GM12878 (cell line): ENCODE measurements around the gene ZNF302. TPM values are rescaled to one million over a fixed set of nuclear protein-coding genes. Genes with fewer than 3 reads are reported as not detected.
A peak's percentile ranks its signal among the peaks of the same experiment; 100 is the strongest.

Experiments used
- BCL11A ChIP-seq: IDR thresholded peaks from 2 replicates; pipeline ENCODE4 v1.6.1; 2011; ENCODE audit warnings: low read depth, low read length
- CHD2 ChIP-seq: IDR thresholded peaks from 2 replicates; pipeline ENCODE4 v1.6.1; 2011; ENCODE audit warnings: low read depth, low read length, improper control_type of control experiment, borderline replicate concordance
- CREB1 ChIP-seq: IDR thresholded peaks from 2 replicates; pipeline ENCODE4 v1.6.1; 2012; ENCODE audit warnings: low read depth, mild to moderate bottlenecking, inconsistent platforms
- CREM ChIP-seq: IDR thresholded peaks from 2 replicates; pipeline ENCODE4 v1.6.1; 2014; ENCODE audit warnings: antibody characterized with exemption, low read depth
- IKZF1 ChIP-seq: fragments of 450-650 bp; conservative IDR thresholded peaks from 2 replicates; pipeline ENCODE4 v1.6.1; 2017; ENCODE audit warnings: antibody characterized with exemption, mild to moderate bottlenecking
- KLF5 ChIP-seq: fragments of 450-650 bp; IDR thresholded peaks from 2 replicates; pipeline ENCODE4 v1.6.1; 2014; ENCODE audit warnings: mild to moderate bottlenecking; ENCODE audit not compliant: partially characterized antibody
- NBN ChIP-seq: fragments of 450-650 bp; IDR thresholded peaks from 2 replicates; pipeline ENCODE4 v1.6.1; 2016
- POLR2AphosphoS2 ChIP-seq: IDR thresholded peaks from 2 replicates; pipeline ENCODE4 v1.6.1; 2011; ENCODE audit warnings: low read depth, mild to moderate bottlenecking, low read length, improper control_type of control experiment, moderate library complexity
- POU2F2 ChIP-seq: IDR thresholded peaks from 3 replicates; pipeline ENCODE4 v1.6.1; 2011; ENCODE audit warnings: low read depth, mild to moderate bottlenecking, low read length, borderline replicate concordance
- SIX5 ChIP-seq: IDR thresholded peaks from 2 replicates; pipeline ENCODE4 v1.6.1; 2011; ENCODE audit warnings: mild to moderate bottlenecking, low read depth, low read length, moderate library complexity; ENCODE audit not compliant: severe bottlenecking
- WRNIP1 ChIP-seq: IDR thresholded peaks from 2 replicates; pipeline ENCODE4 v1.6.1; 2011; ENCODE audit warnings: low read depth, low read length, improper control_type of control experiment, borderline replicate concordance
- ZNF274 ChIP-seq: IDR thresholded peaks from one replicate; pipeline ENCODE4 v1.8.0; 2011; ENCODE audit not compliant: insufficient read length, insufficient read depth
- polyA plus RNA-seq, 11 experiments: library from polyadenylated mRNA; depleted of rRNA in 4 of 11; unstranded in 6 of 11; stranded (reverse) in 5 of 11; fragments of >200 nt; fragmentation: Nextera tagmentation in 4 of 11; fragmentation: Illumina TruSeq in 1 of 11; extraction: Ambion mirVana in 4 of 11; extraction: Trizol in 1 of 11; gene quantifications; 1 replicate in 1 of 11; 2 replicates in 10 of 11; pipeline versions ENCODE4 v1.2.1 to v1.2.3, GENCODE V29; 2011 to 2016; ENCODE audit warnings: inconsistent platforms in 2 of 11, missing spikeins in 2 of 11, low read depth in 1 of 11
- total RNA-seq, 4 experiments: library from RNA; depleted of rRNA in 3 of 4; stranded (reverse); fragments of >200 nt in 3 of 4; fragmentation: Illumina TruSeq in 1 of 4; extraction: Trizol in 1 of 4; gene quantifications; 2 replicates each; pipeline versions ENCODE4 v1.2.1 to v1.2.3, GENCODE V29; 2013 to 2021
- TF ChIP-seq, protein P1 (sequence below): fragments of 450-650 bp; IDR thresholded peaks from 2 replicates; pipeline ENCODE4 v1.6.1; 2016; ENCODE audit warnings: mild to moderate bottlenecking
- TF ChIP-seq, protein P2 (sequence below): fragments of 450-650 bp; IDR thresholded peaks from 2 replicates; pipeline ENCODE4 v1.6.1; 2016; ENCODE audit warnings: mild to moderate bottlenecking
- TF ChIP-seq, protein P3 (sequence below): fragments of 450-650 bp; IDR thresholded peaks from 2 replicates; pipeline ENCODE4 v1.6.1; 2017; ENCODE audit warnings: mild to moderate bottlenecking, moderate library complexity
- TF ChIP-seq, protein P4 (sequence below): fragments of 450-650 bp; IDR thresholded peaks from 2 replicates; pipeline ENCODE4 v1.6.1; 2017; ENCODE audit warnings: mild to moderate bottlenecking, low read depth, inconsistent platforms; ENCODE audit not compliant: poor library complexity, severe bottlenecking
- TF ChIP-seq, protein P5 (sequence below): fragments of 450-650 bp; IDR thresholded peaks from 2 replicates; pipeline ENCODE4 v1.6.1; 2016; ENCODE audit warnings: mild to moderate bottlenecking, moderate library complexity, borderline replicate concordance

ZNF302 gene
- total and polyA plus RNA-seq, 10 of the 15 experiments (the other 5 are each of a cell fraction or from before 2014, with no cell fraction given) = 8.4 to 35.4 (median 19.7) TPM

DNA sequence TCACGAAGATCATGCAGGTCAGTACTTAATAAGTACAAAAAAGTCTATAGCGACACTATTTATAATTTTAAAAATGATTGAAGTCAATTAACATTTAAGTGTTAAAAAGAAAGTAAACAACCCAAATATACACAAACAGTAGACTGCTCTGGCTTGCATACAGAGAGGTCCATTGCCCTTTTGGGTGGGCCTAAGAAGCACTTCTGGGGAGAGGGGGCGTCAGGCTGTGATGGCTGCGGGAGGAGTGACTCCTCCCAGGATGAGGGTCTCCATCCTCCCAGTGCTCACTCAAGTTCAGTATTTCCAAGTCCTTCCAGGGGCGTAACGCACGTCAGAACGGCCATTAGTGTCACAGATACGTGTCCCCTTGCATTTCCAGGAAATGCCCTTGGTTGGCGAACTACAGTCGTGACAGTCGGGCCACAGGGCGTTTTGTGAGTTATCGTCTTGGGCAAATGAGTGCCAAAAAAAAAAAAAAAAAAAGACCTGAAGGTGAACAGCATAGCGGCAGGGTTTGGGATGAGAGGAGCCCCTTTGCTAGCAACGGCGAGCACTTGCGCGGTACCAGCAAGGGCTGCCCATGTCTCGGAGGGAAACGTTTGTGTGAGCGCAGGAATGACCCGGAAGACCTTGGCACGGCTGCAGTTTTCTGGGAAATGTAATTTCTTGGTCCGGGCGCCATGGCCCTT is 637 bp upstream of the ZNF302 start, which contains the start of gene SCGB2B2 (continued):
- TF ChIP-seq, protein P1, sequence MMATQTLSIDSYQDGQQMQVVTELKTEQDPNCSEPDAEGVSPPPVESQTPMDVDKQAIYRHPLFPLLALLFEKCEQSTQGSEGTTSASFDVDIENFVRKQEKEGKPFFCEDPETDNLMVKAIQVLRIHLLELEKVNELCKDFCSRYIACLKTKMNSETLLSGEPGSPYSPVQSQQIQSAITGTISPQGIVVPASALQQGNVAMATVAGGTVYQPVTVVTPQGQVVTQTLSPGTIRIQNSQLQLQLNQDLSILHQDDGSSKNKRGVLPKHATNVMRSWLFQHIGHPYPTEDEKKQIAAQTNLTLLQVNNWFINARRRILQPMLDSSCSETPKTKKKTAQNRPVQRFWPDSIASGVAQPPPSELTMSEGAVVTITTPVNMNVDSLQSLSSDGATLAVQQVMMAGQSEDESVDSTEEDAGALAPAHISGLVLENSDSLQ = peak; percentile 60
- TF ChIP-seq CHD2 = no peak
- peak; percentile 96 for TF ChIP-seq NBN
- TF ChIP-seq SIX5 = peak; percentile 65
- TF ChIP-seq ZNF274 = no peak
- TF ChIP-seq CREM = peak; percentile 80
- no peak for TF ChIP-seq IKZF1
- peak; percentile 71 for TF ChIP-seq KLF5
- TF ChIP-seq, protein P2, sequence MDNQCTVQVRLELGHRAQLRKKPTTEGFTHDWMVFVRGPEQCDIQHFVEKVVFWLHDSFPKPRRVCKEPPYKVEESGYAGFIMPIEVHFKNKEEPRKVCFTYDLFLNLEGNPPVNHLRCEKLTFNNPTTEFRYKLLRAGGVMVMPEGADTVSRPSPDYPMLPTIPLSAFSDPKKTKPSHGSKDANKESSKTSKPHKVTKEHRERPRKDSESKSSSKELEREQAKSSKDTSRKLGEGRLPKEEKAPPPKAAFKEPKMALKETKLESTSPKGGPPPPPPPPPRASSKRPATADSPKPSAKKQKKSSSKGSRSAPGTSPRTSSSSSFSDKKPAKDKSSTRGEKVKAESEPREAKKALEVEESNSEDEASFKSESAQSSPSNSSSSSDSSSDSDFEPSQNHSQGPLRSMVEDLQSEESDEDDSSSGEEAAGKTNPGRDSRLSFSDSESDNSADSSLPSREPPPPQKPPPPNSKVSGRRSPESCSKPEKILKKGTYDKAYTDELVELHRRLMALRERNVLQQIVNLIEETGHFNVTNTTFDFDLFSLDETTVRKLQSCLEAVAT = peak; percentile 85
- peak; percentile 11; the same call in 1 of the 2 replicates for TF ChIP-seq POLR2AphosphoS2
- TF ChIP-seq CREB1 = peak; percentile 74
- TF ChIP-seq, protein P3, sequence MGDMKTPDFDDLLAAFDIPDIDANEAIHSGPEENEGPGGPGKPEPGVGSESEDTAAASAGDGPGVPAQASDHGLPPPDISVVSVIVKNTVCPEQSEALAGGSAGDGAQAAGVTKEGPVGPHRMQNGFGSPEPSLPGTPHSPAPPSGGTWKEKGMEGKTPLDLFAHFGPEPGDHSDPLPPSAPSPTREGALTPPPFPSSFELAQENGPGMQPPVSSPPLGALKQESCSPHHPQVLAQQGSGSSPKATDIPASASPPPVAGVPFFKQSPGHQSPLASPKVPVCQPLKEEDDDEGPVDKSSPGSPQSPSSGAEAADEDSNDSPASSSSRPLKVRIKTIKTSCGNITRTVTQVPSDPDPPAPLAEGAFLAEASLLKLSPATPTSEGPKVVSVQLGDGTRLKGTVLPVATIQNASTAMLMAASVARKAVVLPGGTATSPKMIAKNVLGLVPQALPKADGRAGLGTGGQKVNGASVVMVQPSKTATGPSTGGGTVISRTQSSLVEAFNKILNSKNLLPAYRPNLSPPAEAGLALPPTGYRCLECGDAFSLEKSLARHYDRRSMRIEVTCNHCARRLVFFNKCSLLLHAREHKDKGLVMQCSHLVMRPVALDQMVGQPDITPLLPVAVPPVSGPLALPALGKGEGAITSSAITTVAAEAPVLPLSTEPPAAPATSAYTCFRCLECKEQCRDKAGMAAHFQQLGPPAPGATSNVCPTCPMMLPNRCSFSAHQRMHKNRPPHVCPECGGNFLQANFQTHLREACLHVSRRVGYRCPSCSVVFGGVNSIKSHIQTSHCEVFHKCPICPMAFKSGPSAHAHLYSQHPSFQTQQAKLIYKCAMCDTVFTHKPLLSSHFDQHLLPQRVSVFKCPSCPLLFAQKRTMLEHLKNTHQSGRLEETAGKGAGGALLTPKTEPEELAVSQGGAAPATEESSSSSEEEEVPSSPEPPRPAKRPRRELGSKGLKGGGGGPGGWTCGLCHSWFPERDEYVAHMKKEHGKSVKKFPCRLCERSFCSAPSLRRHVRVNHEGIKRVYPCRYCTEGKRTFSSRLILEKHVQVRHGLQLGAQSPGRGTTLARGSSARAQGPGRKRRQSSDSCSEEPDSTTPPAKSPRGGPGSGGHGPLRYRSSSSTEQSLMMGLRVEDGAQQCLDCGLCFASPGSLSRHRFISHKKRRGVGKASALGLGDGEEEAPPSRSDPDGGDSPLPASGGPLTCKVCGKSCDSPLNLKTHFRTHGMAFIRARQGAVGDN = no peak; the same call in 1 of the 2 replicates
- TF ChIP-seq, protein P4, sequence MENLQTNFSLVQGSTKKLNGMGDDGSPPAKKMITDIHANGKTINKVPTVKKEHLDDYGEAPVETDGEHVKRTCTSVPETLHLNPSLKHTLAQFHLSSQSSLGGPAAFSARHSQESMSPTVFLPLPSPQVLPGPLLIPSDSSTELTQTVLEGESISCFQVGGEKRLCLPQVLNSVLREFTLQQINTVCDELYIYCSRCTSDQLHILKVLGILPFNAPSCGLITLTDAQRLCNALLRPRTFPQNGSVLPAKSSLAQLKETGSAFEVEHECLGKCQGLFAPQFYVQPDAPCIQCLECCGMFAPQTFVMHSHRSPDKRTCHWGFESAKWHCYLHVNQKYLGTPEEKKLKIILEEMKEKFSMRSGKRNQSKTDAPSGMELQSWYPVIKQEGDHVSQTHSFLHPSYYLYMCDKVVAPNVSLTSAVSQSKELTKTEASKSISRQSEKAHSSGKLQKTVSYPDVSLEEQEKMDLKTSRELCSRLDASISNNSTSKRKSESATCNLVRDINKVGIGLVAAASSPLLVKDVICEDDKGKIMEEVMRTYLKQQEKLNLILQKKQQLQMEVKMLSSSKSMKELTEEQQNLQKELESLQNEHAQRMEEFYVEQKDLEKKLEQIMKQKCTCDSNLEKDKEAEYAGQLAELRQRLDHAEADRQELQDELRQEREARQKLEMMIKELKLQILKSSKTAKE = no peak
- no peak for TF ChIP-seq WRNIP1
- TF ChIP-seq POU2F2 = no peak; the same call in 2 of the 3 replicates
- TF ChIP-seq, protein P5, sequence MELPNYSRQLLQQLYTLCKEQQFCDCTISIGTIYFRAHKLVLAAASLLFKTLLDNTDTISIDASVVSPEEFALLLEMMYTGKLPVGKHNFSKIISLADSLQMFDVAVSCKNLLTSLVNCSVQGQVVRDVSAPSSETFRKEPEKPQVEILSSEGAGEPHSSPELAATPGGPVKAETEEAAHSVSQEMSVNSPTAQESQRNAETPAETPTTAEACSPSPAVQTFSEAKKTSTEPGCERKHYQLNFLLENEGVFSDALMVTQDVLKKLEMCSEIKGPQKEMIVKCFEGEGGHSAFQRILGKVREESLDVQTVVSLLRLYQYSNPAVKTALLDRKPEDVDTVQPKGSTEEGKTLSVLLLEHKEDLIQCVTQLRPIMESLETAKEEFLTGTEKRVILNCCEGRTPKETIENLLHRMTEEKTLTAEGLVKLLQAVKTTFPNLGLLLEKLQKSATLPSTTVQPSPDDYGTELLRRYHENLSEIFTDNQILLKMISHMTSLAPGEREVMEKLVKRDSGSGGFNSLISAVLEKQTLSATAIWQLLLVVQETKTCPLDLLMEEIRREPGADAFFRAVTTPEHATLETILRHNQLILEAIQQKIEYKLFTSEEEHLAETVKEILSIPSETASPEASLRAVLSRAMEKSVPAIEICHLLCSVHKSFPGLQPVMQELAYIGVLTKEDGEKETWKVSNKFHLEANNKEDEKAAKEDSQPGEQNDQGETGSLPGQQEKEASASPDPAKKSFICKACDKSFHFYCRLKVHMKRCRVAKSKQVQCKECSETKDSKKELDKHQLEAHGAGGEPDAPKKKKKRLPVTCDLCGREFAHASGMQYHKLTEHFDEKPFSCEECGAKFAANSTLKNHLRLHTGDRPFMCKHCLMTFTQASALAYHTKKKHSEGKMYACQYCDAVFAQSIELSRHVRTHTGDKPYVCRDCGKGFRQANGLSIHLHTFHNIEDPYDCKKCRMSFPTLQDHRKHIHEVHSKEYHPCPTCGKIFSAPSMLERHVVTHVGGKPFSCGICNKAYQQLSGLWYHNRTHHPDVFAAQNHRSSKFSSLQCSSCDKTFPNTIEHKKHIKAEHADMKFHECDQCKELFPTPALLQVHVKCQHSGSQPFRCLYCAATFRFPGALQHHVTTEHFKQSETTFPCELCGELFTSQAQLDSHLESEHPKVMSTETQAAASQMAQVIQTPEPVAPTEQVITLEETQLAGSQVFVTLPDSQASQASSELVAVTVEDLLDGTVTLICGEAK = peak; percentile 99
- TF ChIP-seq BCL11A = no peak
